ENCODE data around the gene ZCCHC14. TPM values are rescaled to one million over a fixed set of nuclear protein-coding genes. Genes with fewer than 3 reads are reported as not detected.

ZCCHC14 gene
- total RNA-seq, 4 donors from 2014 or later = 8.3 to 19.6 (median 14.7) TPM

- no peak for DNase-seq
- H3K36me3 ChIP-seq = peaks cover 0 to 10% (median 0%) of the 10 kb centered on the region in 3 donors
- intact Hi-C loops (cut with DNase I) = loop anchor here (5.0 kb wide), 1 partner anchor 58 kb away; the partner anchor contains the start of gene C16orf95
- peak overlapping the region; percentile 32 to 75 (median 70) for H3K27ac ChIP-seq
- H3K27me3 ChIP-seq = no peaks in the 10 kb centered on the region
- peak overlapping the region in 1 of 4 donors; percentile 36 for H3K4me3 ChIP-seq
- H3K9me3 ChIP-seq = no peaks in the 10 kb centered on the region
- 31 to 41% methylated on average over 8 to 9 of the region's 9 CpGs for WGBS, 2 donors
- no peak for TF ChIP-seq POLR2A (IDR thresholded peaks at IDR 0.05)
- TF ChIP-seq, protein P1, sequence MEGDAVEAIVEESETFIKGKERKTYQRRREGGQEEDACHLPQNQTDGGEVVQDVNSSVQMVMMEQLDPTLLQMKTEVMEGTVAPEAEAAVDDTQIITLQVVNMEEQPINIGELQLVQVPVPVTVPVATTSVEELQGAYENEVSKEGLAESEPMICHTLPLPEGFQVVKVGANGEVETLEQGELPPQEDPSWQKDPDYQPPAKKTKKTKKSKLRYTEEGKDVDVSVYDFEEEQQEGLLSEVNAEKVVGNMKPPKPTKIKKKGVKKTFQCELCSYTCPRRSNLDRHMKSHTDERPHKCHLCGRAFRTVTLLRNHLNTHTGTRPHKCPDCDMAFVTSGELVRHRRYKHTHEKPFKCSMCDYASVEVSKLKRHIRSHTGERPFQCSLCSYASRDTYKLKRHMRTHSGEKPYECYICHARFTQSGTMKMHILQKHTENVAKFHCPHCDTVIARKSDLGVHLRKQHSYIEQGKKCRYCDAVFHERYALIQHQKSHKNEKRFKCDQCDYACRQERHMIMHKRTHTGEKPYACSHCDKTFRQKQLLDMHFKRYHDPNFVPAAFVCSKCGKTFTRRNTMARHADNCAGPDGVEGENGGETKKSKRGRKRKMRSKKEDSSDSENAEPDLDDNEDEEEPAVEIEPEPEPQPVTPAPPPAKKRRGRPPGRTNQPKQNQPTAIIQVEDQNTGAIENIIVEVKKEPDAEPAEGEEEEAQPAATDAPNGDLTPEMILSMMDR (IDR thresholded peaks at IDR 0.05) = no peak
- H3K4me1 ChIP-seq = peaks cover 12 to 78% (median 39%) of the 10 kb centered on the region in 3 donors
These were observed 117.2 kb downstream of the ZCCHC14 start for GRCh38 chr16:87375426-87376135.

DNA sequence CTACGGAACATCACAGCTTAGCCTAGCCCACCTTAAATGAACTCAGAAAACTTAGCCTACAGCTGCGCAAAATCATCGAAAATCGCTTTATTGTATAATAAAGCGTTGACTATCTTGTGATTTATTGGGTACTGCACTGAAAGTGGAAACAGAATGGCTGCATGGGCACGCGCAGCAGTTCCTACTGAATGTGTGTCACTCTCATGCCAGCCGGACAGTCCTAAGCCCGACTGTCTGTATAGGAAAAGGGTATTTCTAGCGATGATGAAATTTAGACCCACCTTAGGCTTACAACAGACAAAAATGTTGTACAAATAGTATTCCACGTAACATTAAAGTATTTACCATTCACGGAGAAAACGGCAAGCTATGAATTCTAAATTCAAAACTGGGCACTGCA lies 118.5 kb downstream of the ZCCHC14 start:
- Histone ChIP-seq H3K27me3 (no peaks in the 10 kb centered on the region), H3K36me3 (peaks cover 0 to 10% (median 0%) of the 10 kb centered on the region in 3 donors), H3K9me3 (no peaks in the 10 kb centered on the region), H3K4me3 (no peak overlapping the region), H3K27ac (no peak overlapping the region), H3K4me1 (peaks cover 12 to 78% (median 34%) of the 10 kb centered on the region in 3 donors)
- WGBS, 2 donors = 92 to 96% methylated on average over 13 of the region's 13 CpGs
- no peak for DNase-seq
- TF ChIP-seq POLR2A (IDR thresholded peaks at IDR 0.05) = no peak
- TF ChIP-seq, protein P1 (IDR thresholded peaks at IDR 0.05) = no peak
- intact Hi-C loops (cut with DNase I) = no loop called here

GRCh38 chr16:87372305-87372704 lies 120.5 kb downstream of the ZCCHC14 start:
- Histone ChIP-seq H3K27ac (no peak overlapping the region), H3K4me1 (peaks cover 12 to 80% (median 34%) of the 10 kb centered on the region in 3 donors), H3K9me3 (no peaks in the 10 kb centered on the region), H3K4me3 (no peak overlapping the region), H3K27me3 (no peaks in the 10 kb centered on the region), H3K36me3 (peaks cover 0 to 10% (median 0%) of the 10 kb centered on the region in 3 donors)
- 91 to 100% methylated on average over 2 to 4 of the region's 4 CpGs for WGBS, 2 donors
- no peak for DNase-seq
- intact Hi-C loops (cut with DNase I) = no loop called here
- no peak for TF ChIP-seq POLR2A (IDR thresholded peaks at IDR 0.05)
- TF ChIP-seq, protein P1 (IDR thresholded peaks at IDR 0.05) = no peak

GRCh38 chr16:87371261-87371866 lies 121.5 kb downstream of the ZCCHC14 start:
- H3K27ac ChIP-seq = no peak overlapping the region
- TF ChIP-seq, protein P1 (IDR thresholded peaks at IDR 0.05) = no peak
- TF ChIP-seq POLR2A (IDR thresholded peaks at IDR 0.05) = no peak
- peaks cover 0 to 19% (median 0%) of the 10 kb centered on the region in 3 donors for H3K36me3 ChIP-seq
- 81 to 82% methylated on average over 15 to 16 of the region's 20 CpGs for WGBS, 2 donors
- no peak for DNase-seq
- H3K4me1 ChIP-seq = peaks cover 10 to 84% (median 29%) of the 10 kb centered on the region in 3 donors
- no peaks in the 10 kb centered on the region for H3K9me3 ChIP-seq
- no peak overlapping the region for H3K4me3 ChIP-seq
- no peaks in the 10 kb centered on the region for H3K27me3 ChIP-seq
- intact Hi-C loops (cut with DNase I) = no loop called here

Data from esophagus squamous epithelium (tissue), 5 donors.